Measurements from ENCODE around the gene RELN.
"Not testable (repeated sequence)": the region's sequence is repeated elsewhere in the genome, so short reads cannot be mapped to it uniquely, and the experiment has no call there.

The RELN gene

GRCh38 chr7:103547451-103548284 lies 441.8 kb downstream of the RELN start:
- FAIRE-seq: no peak

GRCh38 chr7:103542470-103542869 lies 447.0 kb downstream of the RELN start:
- no peak for FAIRE-seq

- FAIRE-seq: no peak
Observed at GRCh38 chr7:103541947-103542346, 447.5 kb downstream of the RELN start.

- FAIRE-seq: no peak
Observed at GRCh38 chr7:103541026-103541425, 448.4 kb downstream of the RELN start.

GRCh38 chr7:103540338-103540737 lies 449.1 kb downstream of the RELN start:
- no peak for FAIRE-seq

- no peak for FAIRE-seq
Observed at GRCh38 chr7:103539875-103540274, 449.6 kb downstream of the RELN start.

GRCh38 chr7:103538964-103539709 lies 450.3 kb downstream of the RELN start:
- no peak for FAIRE-seq

GRCh38 chr7:103533761-103534160 lies 455.7 kb downstream of the RELN start:
- FAIRE-seq: no peak

GRCh38 chr7:103532955-103533354 lies 456.5 kb downstream of the RELN start:
- FAIRE-seq: no peak

- FAIRE-seq: no peak
Observed at GRCh38 chr7:103528152-103528551, 461.3 kb downstream of the RELN start.

GRCh38 chr7:103525937-103526336 lies 463.5 kb downstream of the RELN start:
- FAIRE-seq: no peak

- FAIRE-seq: peak; percentile 67
Observed at GRCh38 chr7:103524042-103524907, 465.2 kb downstream of the RELN start.

GRCh38 chr7:103521937-103522336 lies 467.5 kb downstream of the RELN start:
- FAIRE-seq: no peak

- FAIRE-seq: no peak
Observed at GRCh38 chr7:103504505-103505135, 484.8 kb downstream of the RELN start.

- FAIRE-seq: no peak
Observed at GRCh38 chr7:103501206-103501605, 488.3 kb downstream of the RELN start.

GRCh38 chr7:103499976-103500375 lies 489.5 kb downstream of the RELN start:
- FAIRE-seq: no peak

GRCh38 chr7:103487419-103487818 lies 502.0 kb downstream of the RELN start:
- FAIRE-seq: no peak

- not testable (repeated sequence) for FAIRE-seq
Observed at GRCh38 chr7:103486873-103487272, 502.6 kb downstream of the RELN start.

- FAIRE-seq: no peak
Observed at GRCh38 chr7:103480771-103481170, 508.7 kb downstream of the RELN start.

GRCh38 chr7:103474956-103475355 lies 514.5 kb downstream of the RELN start:
- FAIRE-seq: no peak

- no peak for FAIRE-seq
Observed at GRCh38 chr7:103469095-103469948, 520.1 kb downstream of the RELN start.

- no peak for FAIRE-seq
Observed at GRCh38 chr7:103466814-103467213, 522.6 kb downstream of the RELN start.

Data from endometrium (tissue), 2 donors.